PC-9 (cell line): ENCODE data around the gene SMAD6.

Experiments used
- EZH2 ChIP-seq: fragments of 200-600 bp; sonication (generic); IDR thresholded peaks from 2 replicates; pipeline ENCODE4 v1.8.0; 2017; ENCODE audit warnings: antibody characterized with exemption, low read depth
- TF ChIP-seq, protein P1 (sequence below): fragments of 200-600 bp; sonication (generic); conservative IDR thresholded peaks from 2 replicates; pipeline ENCODE4 v1.6.1; 2017; ENCODE audit warnings: mixed run types, antibody characterized with exemption, mild to moderate bottlenecking, moderate library complexity

- TF ChIP-seq, protein P1, sequence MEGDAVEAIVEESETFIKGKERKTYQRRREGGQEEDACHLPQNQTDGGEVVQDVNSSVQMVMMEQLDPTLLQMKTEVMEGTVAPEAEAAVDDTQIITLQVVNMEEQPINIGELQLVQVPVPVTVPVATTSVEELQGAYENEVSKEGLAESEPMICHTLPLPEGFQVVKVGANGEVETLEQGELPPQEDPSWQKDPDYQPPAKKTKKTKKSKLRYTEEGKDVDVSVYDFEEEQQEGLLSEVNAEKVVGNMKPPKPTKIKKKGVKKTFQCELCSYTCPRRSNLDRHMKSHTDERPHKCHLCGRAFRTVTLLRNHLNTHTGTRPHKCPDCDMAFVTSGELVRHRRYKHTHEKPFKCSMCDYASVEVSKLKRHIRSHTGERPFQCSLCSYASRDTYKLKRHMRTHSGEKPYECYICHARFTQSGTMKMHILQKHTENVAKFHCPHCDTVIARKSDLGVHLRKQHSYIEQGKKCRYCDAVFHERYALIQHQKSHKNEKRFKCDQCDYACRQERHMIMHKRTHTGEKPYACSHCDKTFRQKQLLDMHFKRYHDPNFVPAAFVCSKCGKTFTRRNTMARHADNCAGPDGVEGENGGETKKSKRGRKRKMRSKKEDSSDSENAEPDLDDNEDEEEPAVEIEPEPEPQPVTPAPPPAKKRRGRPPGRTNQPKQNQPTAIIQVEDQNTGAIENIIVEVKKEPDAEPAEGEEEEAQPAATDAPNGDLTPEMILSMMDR = no peak
- TF ChIP-seq EZH2 = no peak
Observed at GRCh38 chr15:66826507-66826906, 124.5 kb downstream of the SMAD6 start.
